DLD1 (cell line): ENCODE measurements around the gene ELOVL7.
"Not testable (repeated sequence)": the region's sequence is repeated elsewhere in the genome, so short reads cannot be mapped to it uniquely, and the experiment has no call there.

Source experiments
- in situ Hi-C: cut with HindIII; loops from 2 replicates; pipeline ENCODE4 v1.10.0; 2017; ENCODE audit warnings: low sequenced_read_pairs

The ELOVL7 gene

GRCh38 chr5:60797482-60798153 lies 46.5 kb downstream of the ELOVL7 start:
- in situ Hi-C loops, result no loop called here

GRCh38 chr5:60795424-60795950 lies 48.6 kb downstream of the ELOVL7 start:
- in situ Hi-C loops, result not testable (repeated sequence)

DNA sequence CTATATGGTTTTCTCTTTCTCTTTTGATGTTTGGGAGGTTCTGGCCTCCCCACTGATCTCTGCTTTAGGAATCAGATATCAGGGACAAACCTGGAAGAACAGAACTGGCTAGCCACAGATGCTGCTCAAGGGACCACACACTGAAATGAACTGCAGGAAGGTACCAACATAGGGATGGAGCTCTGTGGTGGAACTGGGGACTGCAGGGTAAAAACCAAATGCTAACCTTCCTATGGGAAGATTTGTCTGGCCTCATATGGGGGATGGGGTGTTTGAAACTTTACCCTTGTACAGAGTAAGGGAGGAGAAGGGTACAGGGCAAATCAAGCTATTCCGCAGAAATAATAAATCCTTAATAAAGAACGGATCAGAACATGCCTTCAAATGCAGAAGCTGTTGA lies 49.4 kb downstream of the ELOVL7 start:
- in situ Hi-C loops, result no loop called here

- in situ Hi-C loops, result no loop called here
These were observed 51.6 kb downstream of the ELOVL7 start for GRCh38 chr5:60792438-60792837.

DNA sequence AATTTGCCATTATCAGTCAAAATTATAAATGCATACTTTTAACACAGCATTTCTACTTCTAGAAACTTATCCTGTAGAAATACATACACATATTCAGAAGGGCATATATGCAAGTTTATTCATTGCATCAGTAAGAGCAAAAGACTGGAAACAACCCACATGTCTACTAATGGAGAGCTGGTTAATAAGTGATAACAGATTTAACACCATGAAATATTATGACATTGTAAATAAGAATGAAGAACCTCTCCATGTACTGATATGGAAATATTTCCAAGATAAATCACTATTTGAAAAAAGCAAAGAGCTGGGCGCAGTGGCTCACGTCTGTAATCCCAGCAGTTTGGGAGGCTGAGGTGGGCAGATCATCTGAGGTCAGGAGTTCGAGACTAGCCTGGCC lies 54.5 kb downstream of the ELOVL7 start:
- in situ Hi-C loops, result no loop called here

DNA sequence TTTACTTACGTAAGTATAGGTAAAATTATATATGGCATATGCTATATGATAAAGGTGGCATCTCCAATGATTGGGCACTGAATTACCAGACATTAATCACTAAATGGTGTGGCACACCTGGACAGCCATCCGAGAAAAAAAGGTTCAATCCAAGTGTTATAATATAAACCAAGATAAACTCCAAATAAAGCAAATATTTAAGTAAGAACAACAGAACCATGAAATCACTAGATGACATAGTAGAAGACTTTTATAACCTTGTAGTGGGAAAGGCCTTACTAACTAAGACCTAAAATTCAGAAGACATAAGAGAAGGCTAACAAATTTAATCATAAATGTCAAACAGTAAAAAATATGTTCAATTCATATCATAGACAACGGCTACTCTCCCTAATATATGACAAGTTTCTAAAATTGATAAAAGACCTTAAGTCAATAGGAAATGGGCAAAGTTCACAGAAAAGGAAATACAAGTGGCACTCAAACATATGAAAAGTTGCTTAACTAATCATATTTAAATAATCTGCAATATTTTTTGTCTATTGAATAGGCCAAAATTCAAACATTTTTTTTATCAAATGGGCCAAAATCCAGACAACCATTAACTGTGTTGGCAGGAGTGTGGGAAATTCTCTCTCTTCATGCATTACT lies 55.1 kb downstream of the ELOVL7 start:
- in situ Hi-C loops, result no loop called here

DNA sequence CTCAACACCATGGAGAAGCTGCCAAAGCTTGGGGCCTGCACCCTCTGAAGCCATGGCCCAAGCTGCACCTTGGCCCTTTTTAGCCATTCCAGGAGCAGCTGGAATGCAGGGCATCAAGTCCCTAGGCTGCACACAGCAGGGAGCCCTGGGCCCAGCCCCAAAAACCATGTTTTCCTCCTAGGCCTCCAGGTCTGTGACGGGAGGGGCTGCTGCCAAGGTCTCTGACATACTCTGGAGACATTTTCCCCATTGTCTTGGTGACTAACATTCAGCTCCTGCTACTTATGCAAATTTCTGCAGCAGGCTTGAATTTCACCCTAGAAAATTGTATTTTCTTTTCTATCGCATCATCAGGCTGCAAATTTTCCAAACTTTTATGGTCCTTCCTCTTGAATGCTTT lies 64.6 kb downstream of the ELOVL7 start:
- in situ Hi-C loops, result no loop called here

GRCh38 chr5:60776343-60776742 lies 67.7 kb downstream of the ELOVL7 start:
- in situ Hi-C loops, result no loop called here

GRCh38 chr5:60765019-60765709 lies 78.9 kb downstream of the ELOVL7 start:
- in situ Hi-C loops, result no loop called here

DNA sequence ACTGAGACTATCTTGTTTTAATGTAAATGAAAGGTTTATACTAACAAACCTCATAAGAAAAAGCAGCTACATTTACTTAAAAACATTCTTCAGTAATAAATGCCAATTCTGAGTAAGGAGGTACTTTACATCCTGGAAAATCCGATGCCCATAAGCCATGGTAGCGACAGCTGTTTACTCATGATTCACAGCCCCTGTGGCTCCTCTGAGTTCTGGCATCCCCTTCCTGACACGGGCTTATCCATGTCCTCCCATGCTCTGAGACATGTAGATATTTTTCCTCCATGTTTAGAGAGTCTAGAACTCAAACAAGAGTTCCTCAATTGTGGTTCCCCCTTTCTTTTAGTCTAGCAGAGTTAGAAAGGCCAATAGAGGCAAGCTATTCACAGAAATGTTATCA lies 81.0 kb downstream of the ELOVL7 start:
- in situ Hi-C loops, result no loop called here

DNA sequence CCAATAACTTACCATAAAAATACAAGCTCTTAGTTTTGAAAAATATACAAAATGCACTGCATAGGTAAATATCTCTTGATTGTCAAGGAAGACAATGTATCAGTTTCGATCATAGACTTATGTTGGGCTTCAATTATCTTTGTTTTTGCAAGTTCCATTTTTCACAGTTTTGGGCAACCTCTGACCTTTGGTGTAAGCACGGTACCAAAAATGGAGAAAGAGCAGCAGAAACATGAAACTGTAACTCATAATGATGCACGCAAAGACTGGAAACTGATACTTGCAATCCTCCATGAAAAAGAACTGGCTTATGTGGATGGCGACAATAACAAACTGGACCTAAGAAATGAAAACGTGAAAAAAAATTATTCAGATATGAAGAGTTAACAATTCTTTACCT lies 89.6 kb downstream of the ELOVL7 start:
- in situ Hi-C loops, result no loop called here

GRCh38 chr5:60744682-60745081 lies 99.4 kb downstream of the ELOVL7 start:
- in situ Hi-C loops, result no loop called here

- in situ Hi-C loops, result no loop called here
These were observed 100.4 kb downstream of the ELOVL7 start for GRCh38 chr5:60743511-60744314.

DNA sequence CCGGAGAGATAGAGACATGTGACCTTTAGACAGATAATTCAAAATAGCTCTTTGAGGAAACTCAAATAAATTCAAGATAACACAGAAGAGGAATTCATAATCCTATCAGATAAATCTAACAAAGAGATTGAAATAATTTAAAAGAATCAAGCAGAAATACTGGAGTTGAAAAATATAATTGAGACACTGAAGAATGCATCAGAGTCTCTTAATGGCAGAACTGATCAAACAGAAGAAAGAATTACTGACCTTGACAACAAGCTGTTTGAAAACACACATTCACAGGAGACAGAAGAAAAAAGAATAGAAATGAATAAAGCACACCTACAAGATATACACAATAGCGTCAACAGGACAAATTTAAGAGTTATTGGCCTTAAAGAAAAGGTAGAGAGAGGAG lies 103.7 kb downstream of the ELOVL7 start:
- in situ Hi-C loops, result no loop called here

GRCh38 chr5:60738933-60739332 lies 105.1 kb downstream of the ELOVL7 start:
- in situ Hi-C loops, result no loop called here

GRCh38 chr5:60738461-60738860 lies 105.6 kb downstream of the ELOVL7 start:
- in situ Hi-C loops, result no loop called here

GRCh38 chr5:60730858-60731257 lies 113.2 kb downstream of the ELOVL7 start:
- in situ Hi-C loops, result not testable (repeated sequence)

GRCh38 chr5:60727033-60727679 lies 116.9 kb downstream of the ELOVL7 start:
- in situ Hi-C loops, result no loop called here

DNA sequence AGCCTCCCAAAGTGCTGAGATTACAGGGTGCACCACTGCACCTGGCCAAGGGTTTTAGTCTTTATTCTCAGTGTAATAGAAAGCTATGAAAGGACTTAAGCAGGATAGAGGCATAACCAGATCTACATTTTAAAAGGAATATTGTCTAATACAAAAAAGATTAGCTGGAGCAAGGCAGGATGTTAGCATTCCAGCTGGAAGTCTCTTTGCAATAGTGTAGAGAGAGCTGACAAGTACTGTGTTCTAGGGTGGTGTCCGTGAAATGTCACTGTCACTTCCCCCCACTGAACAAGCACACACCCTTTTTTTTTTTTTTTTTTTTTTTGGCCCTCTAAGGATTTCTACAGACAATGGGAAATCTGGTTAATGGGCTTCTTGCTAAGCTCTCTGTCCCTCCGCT lies 119.9 kb downstream of the ELOVL7 start:
- in situ Hi-C loops, result no loop called here

DNA sequence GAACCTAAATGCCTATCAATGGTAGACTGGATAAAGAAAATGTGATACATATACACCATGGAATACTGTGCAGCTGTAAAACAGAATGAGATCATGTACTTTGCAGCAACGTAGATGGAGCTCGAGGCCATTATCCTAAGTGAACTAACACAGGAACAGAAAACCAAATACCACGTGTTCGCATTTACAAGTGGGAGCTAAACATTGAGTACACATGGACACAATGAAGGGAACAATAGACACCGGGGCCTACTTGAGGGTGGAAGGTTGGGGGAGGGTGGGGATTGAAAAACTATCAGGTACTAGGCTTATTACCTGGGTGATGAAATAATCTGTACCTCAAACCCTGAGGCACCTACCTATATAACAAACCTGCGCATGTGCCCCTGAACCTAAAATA lies 121.7 kb downstream of the ELOVL7 start:
- in situ Hi-C loops, result no loop called here

- in situ Hi-C loops, result no loop called here
These were observed 124.7 kb downstream of the ELOVL7 start for GRCh38 chr5:60719329-60719728.
